ENCODE measurements around the gene LPCAT1.

- no peak for TF ChIP-seq CTCF (IDR thresholded peaks at IDR 0.05; ENCODE audit: insufficient read depth, low read depth, low read length)
- no peak for TF ChIP-seq EZH2 (IDR thresholded peaks at IDR 0.05; ENCODE audit: insufficient read depth, low read length)
Observed at GRCh38 chr5:1476967-1477310, 46.8 kb downstream of the LPCAT1 start.
